DND-41 (cell line): Measurements from ENCODE around the gene HECW1.

Source experiments
- EZH2 ChIP-seq: IDR thresholded peaks from 3 replicates; pipeline ENCODE4 v1.6.1; 2012; ENCODE audit warnings: borderline replicate concordance, low read depth, mild to moderate bottlenecking, moderate library complexity, low read length, inconsistent platforms; ENCODE audit not compliant: severe bottlenecking
- TF ChIP-seq, protein P1 (sequence below): IDR thresholded peaks from 2 replicates; pipeline ENCODE4 v1.5.1; 2012; ENCODE audit warnings: borderline replicate concordance, low read length, moderate library complexity, mild to moderate bottlenecking; ENCODE audit not compliant: poor library complexity, severe bottlenecking; ENCODE audit errors: extremely low read depth

DNA sequence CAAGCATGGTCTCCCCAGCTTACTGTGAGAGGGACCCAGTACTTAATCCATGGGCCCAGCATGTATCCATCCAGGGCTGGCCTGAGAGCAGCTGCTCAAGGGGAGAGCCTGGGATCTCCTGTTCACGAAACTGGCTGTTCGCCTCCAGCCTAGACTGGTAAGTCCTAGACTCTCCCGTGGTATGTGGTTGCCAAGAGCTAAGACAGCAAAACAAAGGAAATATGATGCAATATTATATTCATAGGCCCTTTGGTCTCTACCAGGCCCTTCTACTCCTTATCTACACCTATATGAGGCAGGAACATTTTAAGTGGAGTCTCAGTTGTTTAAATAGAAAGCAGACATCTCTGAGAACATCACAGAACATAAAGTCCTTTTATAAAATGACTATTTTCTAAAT is 441.6 kb downstream of the HECW1 start:
- TF ChIP-seq, protein P1, sequence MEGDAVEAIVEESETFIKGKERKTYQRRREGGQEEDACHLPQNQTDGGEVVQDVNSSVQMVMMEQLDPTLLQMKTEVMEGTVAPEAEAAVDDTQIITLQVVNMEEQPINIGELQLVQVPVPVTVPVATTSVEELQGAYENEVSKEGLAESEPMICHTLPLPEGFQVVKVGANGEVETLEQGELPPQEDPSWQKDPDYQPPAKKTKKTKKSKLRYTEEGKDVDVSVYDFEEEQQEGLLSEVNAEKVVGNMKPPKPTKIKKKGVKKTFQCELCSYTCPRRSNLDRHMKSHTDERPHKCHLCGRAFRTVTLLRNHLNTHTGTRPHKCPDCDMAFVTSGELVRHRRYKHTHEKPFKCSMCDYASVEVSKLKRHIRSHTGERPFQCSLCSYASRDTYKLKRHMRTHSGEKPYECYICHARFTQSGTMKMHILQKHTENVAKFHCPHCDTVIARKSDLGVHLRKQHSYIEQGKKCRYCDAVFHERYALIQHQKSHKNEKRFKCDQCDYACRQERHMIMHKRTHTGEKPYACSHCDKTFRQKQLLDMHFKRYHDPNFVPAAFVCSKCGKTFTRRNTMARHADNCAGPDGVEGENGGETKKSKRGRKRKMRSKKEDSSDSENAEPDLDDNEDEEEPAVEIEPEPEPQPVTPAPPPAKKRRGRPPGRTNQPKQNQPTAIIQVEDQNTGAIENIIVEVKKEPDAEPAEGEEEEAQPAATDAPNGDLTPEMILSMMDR = no peak
- no peak for TF ChIP-seq EZH2
